Activated naive CD8-positive, alpha-beta T cell (primary cell): ENCODE results near the gene FEN1.
A peak's percentile ranks its signal among the peaks of the same experiment; 100 is the strongest.

Source experiments
- H3K27ac Mint-ChIP-seq: one replicate; pipeline ENCODE4 v1.8.0; 2021; ENCODE audit warnings: mixed read lengths
- H3K27me3 Mint-ChIP-seq: one replicate; pipeline ENCODE4 v1.8.0; 2021; ENCODE audit warnings: mixed read lengths
- H3K36me3 Mint-ChIP-seq: one replicate; pipeline ENCODE4 v1.8.0; 2021; ENCODE audit warnings: mixed read lengths
- H3K4me1 Mint-ChIP-seq: one replicate; pipeline ENCODE4 v1.8.0; 2021; ENCODE audit warnings: low read depth, mixed read lengths
- H3K4me3 Mint-ChIP-seq: one replicate; pipeline ENCODE4 v1.8.0; 2021; ENCODE audit warnings: mild to moderate bottlenecking, mixed read lengths
- H3K9me3 Mint-ChIP-seq: one replicate; pipeline ENCODE4 v1.8.0; 2021; ENCODE audit warnings: low read depth, mixed read lengths

FEN1 gene

DNA sequence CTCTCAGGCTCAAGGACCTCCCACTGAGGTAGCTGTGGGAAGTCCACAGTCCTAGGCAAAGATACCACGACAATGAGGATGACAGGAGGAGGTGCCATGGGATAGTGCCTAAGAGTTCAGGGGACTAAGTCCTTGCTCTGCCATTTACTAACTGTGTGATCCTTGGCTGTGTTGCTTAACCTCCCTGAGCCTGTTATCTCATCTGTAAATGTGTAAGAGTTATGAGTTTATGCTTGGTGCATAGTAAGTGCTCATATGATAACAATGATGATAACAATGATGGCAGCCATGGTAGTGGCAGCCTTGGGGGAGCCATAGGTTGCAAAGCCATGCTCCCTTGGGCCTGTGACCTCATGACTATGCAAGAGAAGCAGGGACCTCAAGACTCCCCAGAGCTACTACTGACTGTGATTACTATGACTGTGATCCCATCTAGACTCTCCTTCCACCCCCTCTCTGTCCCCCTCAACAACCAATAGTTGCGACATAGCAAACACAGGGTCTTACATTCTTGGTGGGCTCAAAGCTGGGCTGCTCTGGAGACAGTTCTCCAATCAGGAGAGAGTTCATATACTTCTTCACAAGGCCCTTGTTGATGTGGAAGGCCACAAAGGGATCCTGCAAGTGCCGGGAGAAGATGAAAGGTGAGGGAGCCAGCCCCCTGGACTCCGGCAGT lies 20.2 kb downstream of the FEN1 start:
- H3K36me3 Mint-ChIP-seq = peaks cover 4% of the 10 kb centered on the region
- H3K9me3 Mint-ChIP-seq = no peaks in the 10 kb centered on the region
- peaks cover 12% of the 10 kb centered on the region for H3K4me1 Mint-ChIP-seq
- no peak overlapping the region for H3K27ac Mint-ChIP-seq
- H3K4me3 Mint-ChIP-seq = no peak overlapping the region
- peaks cover 13% of the 10 kb centered on the region for H3K27me3 Mint-ChIP-seq

DNA sequence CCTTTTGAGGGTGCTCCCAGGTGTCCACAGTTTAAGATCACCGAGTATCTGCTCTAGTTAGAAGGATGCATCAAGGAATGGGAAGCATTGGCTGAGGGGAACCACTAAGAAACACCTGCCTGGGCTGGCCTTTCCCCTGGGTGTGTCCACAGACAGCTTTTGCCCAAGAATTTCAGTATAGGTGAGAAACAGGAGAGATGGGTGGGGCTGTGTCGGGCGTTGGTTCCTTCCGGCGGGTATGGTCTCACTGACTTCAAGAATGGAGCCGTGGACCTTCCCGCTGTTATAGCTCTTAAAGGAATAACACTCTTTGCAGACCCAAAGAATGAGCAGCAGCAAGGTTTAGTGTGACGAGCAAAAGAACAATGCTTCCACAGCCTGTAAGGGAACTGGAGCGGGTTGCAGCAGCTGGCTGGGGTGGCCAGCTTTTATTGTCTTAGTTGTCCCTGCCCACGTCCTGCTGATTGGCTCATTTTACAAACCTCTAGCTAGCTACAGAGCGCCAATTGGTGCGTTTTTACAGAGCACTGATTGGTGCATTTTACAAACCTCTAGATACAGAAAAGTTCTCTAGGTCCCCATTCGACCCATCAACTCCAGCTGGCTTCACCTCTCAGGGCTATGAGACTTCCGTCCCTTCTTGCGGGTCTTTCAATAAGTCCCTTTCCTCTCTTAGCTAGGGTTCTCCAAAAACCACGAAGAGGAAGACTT lies 21.7 kb downstream of the FEN1 start:
- Mint-ChIP-seq H3K4me1 (peaks cover 12% of the 10 kb centered on the region), H3K36me3 (peaks cover 4% of the 10 kb centered on the region), H3K9me3 (no peaks in the 10 kb centered on the region), H3K27ac (no peak overlapping the region), H3K27me3 (peaks cover 13% of the 10 kb centered on the region), H3K4me3 (peak overlapping the region; percentile 91)

DNA sequence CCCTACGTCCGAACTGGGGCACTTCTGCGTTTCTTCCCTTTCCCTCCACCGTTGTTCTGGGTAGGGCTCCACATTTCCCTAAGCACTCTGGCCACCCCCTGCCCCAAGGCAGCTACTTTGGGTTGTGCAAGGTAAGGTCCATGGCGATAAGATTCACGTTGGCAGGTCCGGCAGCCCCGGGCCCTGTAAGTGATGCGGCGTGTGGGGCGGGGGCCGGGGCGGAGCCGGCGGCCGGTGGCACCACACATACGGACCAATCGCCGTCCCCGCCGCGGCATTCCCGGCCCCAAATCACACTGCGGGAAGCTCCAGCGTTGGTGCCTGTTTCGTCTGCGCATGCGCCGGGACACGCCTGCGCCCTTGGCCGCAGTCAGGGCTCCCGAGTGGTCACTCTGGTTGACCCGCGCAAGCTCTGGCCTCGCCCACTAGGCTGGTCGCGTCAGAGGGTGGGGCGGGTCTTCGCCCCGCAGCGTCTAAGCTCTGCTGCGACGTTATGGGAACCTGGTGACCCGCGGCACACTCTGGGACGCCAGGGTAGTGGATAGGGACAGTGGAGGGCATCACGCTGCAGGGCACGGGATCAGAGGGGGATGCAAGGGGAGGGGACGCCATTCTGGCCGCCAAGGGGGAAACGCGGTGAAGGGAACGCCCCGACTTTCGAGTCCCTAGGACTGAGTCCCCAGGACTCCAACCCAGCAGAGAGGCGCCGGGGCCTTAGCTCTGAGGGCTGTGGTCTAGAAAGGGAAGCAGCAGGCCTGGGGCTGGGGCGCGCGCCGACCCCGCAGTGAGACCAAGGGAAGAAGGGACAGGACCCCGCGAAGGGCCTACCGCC lies 22.5 kb downstream of the FEN1 start:
- Mint-ChIP-seq H3K27me3 (peaks cover 13% of the 10 kb centered on the region), H3K9me3 (no peaks in the 10 kb centered on the region), H3K27ac (no peak overlapping the region), H3K4me3 (peak overlapping the region; percentile 91), H3K36me3 (peaks cover 4% of the 10 kb centered on the region), H3K4me1 (peaks cover 12% of the 10 kb centered on the region)

DNA sequence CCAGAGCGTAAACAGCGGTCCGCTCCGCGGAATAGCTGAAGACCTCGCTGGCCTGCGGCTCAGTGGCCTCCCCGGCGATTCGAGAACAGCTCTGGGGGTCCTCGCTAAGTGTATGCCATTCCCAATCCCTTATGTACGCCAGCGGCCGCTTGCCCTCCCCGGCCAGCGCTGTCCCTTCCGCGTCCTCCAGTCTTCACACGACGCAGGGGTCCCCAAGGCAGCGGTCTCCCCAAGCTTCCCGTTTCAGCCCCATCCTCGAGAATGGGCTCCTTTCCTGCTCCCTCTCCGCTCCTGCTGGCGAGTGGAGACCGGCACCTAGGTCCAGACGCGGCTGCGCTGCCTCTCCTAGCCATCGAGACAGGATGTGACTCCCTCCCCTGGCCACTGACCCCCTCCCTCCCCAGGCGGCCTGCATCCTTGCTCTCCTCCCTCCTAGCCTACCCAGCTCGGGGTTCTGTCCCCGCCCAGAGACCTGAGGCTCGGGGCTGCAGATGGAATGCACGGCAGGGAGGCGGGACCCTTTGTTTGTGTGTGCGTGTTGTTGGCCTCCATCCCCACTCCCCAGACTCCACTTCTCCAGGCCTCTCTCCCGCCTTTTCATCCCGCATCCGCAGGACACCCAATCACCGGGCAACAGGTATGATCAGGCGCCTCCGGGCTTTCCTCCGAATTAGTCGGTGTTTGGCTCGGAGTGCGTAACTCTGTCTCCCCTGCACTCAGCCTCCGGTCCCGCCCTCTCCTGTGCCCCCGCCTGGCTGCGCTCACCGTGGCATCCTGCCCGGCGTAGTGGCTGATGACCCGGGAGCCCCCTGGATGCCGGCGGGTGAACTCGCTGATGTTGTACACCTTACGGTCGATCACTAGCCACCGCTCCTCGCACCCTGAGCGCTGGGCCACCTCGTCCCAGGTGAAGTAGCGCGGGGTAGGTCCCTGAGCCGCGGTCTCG lies 23.4 kb downstream of the FEN1 start:
- H3K9me3 Mint-ChIP-seq = no peaks in the 10 kb centered on the region
- H3K27me3 Mint-ChIP-seq = peaks cover 13% of the 10 kb centered on the region

DNA sequence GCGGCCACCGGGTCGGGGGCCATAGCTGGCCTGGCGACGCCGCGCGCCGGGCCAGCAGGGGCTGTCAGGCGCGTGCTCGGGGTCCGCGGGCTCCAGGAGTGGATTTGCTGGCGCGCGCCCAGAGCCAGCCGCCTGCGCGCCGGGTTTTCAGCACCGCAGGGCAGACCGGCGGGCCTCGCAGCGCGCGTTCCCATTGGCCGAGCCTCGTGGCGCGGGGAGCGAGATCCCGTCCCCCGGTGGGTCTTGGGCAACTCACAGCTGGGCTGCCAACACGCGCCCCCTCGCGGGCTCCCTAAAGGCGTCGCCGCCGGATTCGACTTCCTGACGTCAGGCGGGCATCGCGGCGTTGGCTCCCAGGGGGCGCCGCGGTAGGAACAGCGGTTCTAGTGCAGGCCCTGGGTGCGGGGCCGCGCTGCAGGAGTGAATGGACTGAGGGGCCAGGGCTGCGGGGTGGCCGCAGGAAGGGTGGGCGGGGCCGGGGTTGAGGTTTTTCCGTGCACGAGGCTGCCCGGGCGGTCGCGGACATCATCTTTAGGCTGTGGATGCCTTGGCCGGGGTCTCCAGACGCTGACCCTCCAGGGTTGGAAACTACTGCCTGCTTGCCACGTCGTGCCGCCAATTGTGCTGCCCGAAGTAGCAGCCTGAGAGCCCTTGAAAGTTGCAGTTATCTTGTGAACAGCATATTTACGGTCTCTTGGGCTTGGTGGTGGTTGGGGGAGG lies 24.2 kb downstream of the FEN1 start, which contains the start of gene FADS1:
TSS of gene FADS1 (minus strand) at position 268 of the 720 bp plus-strand sequence. CDS start at position 194, 74 bp downstream.
- H3K27ac Mint-ChIP-seq = no peak within 1 kb of the TSS
- no peaks in the 10 kb centered on the region for H3K9me3 Mint-ChIP-seq
- peak within 1 kb of the TSS; percentile 91 for H3K4me3 Mint-ChIP-seq
- peaks cover 13% of the 10 kb centered on the region for H3K27me3 Mint-ChIP-seq
- peaks cover 4% of the 10 kb centered on the region for H3K36me3 Mint-ChIP-seq
- peaks cover 12% of the 10 kb centered on the region for H3K4me1 Mint-ChIP-seq

More for the DNA sequence above, 23.4 kb downstream of the FEN1 start:
- peaks cover 4% of the 10 kb centered on the region for H3K36me3 Mint-ChIP-seq
- H3K4me3 Mint-ChIP-seq = peak overlapping the region; percentile 91
- H3K4me1 Mint-ChIP-seq = peaks cover 12% of the 10 kb centered on the region
- H3K27ac Mint-ChIP-seq = no peak overlapping the region

DNA sequence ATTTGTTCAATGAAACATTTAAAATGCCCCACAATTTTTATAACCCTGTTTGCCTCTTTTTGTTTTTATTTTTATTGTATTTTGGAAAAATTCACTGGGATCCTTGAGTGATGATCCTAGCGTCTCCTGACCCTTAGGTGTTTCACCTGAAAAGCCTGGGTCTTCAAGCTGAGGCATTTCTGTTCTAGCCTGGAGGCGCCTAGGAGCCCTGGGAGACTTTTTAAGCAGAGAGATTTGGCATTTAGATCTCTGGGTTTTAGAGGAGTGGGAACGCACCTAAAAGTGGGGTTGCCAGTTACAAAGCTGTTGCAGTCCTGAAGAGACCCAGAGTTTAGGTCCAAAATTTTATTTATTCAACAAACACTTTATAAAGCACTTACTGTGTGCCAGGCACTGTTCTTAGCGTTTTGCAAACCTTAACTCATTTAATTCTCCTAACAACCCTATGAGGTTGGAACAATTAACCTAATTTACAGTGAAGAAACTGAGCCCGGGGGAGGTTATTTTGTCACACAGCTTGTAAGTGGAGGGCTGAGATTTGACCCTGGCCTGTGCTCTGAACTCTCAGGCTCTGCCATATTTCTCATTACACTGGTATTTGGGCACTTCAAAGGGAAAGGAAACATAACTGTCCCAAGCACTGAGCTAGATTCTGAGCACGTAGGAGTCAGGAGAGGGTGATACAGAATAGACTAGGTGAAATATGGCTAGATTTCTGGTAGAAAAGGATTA lies 24.9 kb downstream of the FEN1 start:
- peak overlapping the region; percentile 76 for H3K4me3 Mint-ChIP-seq
- H3K36me3 Mint-ChIP-seq = peaks cover 4% of the 10 kb centered on the region
- no peak overlapping the region for H3K27ac Mint-ChIP-seq
- H3K4me1 Mint-ChIP-seq = peaks cover 12% of the 10 kb centered on the region
- no peaks in the 10 kb centered on the region for H3K9me3 Mint-ChIP-seq
- H3K27me3 Mint-ChIP-seq = peaks cover 13% of the 10 kb centered on the region

DNA sequence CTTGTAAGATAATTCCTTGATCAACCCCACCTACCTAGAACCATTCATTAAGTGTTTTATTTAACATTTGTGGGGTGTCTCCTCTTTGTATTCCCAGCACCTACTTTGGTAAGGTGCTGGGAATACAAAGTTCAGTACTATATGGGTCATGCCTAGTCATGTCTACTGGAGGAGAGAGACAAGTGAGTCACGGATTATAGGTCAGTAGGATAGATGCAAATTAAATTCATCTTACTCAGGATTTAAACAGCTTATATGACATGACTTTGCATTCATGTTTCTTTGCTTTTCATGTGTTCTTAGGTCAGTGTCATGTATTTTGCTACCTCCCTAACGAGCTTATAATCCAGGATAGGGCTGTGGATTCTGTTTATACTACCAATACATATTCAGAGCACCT lies 27.5 kb downstream of the FEN1 start:
- H3K9me3 Mint-ChIP-seq = no peaks in the 10 kb centered on the region

DNA sequence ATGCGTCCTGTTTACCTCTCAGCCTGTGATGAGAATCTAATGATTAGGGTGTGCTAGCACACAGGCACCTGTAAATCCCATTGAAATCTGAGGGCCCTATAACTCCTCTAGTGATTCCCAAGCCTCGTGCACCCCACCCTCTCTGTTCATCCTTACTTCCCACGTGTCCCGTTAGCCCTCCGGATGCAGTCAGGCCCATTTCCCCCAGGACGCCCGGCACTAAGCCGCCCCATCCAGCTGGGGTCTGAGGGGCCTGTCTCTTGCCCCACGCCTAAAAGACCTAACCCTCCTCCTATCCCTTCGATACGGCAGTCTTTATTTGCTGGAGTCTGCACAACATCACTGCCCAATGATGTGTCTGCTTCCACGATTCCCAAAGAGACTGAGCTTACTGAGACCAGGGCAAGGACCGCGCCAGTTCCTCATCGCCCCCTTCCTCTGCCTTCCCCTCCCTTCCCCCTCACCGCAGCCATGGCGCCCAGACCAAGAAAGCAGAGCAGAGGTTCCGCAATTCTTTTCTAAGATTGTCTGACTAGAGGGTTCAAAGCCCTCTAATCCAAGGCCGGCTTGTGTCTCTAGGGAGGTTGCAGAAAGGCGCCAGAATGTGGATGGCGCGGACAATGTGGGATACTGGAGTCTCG lies 34.3 kb downstream of the FEN1 start:
- H3K4me3 Mint-ChIP-seq = peak overlapping the region; percentile 76
- H3K27me3 Mint-ChIP-seq = peaks cover 19% of the 10 kb centered on the region
- H3K36me3 Mint-ChIP-seq = no peaks in the 10 kb centered on the region
- H3K4me1 Mint-ChIP-seq = peaks cover 13% of the 10 kb centered on the region
- H3K9me3 Mint-ChIP-seq = no peaks in the 10 kb centered on the region
- peak overlapping the region; percentile 16 for H3K27ac Mint-ChIP-seq

More for the DNA sequence above, 27.5 kb downstream of the FEN1 start:
- peaks cover 2% of the 10 kb centered on the region for H3K27me3 Mint-ChIP-seq
- no peak overlapping the region for H3K27ac Mint-ChIP-seq
- no peaks in the 10 kb centered on the region for H3K36me3 Mint-ChIP-seq
- no peak overlapping the region for H3K4me3 Mint-ChIP-seq
- H3K4me1 Mint-ChIP-seq = peaks cover 8% of the 10 kb centered on the region

DNA sequence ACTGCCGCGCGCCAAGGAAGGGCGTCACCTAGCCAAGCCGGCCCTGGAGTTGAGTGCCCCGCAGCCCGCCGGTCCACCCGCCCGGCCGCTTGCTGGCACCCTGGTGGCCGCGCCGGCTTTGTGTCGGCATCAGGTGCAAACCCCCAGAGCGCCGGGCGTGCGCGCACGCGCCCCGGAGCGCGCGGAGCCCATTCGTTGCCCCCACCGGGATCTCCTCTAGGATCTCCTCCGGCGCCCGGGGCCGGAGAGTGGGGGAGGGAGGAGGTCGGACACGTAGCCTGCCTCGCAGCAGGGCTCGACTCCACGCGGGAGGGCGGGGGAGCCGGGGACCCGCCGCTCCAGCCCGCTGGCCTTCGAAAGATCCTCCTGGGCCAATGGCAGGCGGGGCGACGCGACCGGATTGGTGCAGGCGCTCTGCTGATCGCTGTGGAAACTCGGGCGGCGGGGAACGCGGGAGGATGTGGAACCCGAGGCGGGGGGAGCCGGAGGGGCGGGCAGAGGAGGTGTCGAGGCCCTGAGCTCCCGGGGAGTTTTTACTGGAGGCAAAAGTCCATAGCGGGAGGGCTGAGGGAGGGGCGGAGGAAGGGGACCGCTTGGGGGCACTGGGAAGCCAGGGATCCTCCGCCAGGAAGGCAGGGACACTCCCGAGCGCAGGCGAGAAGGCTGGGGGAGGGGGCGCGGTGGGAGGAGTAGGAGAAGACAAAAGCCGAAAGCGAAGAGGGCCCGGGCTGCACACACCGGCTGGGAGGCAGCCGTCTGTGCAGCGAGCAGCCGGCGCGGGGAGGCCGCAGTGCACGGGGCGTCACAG lies 35.1 kb downstream of the FEN1 start, which contains the start of gene FADS2:
TSS of gene FADS2 (plus strand) at position 730 of the 808 bp plus-strand sequence. CDS start 91 bp downstream, outside the sequence.
- no peaks in the 10 kb centered on the region for H3K36me3 Mint-ChIP-seq
- H3K4me1 Mint-ChIP-seq = peaks cover 13% of the 10 kb centered on the region
- peak within 1 kb of the TSS; percentile 16 for H3K27ac Mint-ChIP-seq
- H3K9me3 Mint-ChIP-seq = no peaks in the 10 kb centered on the region
- peak within 1 kb of the TSS; percentile 77 for H3K4me3 Mint-ChIP-seq
- peaks cover 19% of the 10 kb centered on the region for H3K27me3 Mint-ChIP-seq

DNA sequence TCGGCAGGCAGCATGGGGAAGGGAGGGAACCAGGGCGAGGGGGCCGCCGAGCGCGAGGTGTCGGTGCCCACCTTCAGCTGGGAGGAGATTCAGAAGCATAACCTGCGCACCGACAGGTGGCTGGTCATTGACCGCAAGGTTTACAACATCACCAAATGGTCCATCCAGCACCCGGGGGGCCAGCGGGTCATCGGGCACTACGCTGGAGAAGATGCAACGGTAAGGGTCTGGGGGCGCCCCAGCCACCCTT lies 35.6 kb downstream of the FEN1 start:
- H3K9me3 Mint-ChIP-seq = no peaks in the 10 kb centered on the region
- H3K4me3 Mint-ChIP-seq = peak overlapping the region; percentile 77
- H3K27ac Mint-ChIP-seq = no peak overlapping the region
- no peaks in the 10 kb centered on the region for H3K36me3 Mint-ChIP-seq
- H3K4me1 Mint-ChIP-seq = peaks cover 13% of the 10 kb centered on the region
- H3K27me3 Mint-ChIP-seq = peaks cover 19% of the 10 kb centered on the region

DNA sequence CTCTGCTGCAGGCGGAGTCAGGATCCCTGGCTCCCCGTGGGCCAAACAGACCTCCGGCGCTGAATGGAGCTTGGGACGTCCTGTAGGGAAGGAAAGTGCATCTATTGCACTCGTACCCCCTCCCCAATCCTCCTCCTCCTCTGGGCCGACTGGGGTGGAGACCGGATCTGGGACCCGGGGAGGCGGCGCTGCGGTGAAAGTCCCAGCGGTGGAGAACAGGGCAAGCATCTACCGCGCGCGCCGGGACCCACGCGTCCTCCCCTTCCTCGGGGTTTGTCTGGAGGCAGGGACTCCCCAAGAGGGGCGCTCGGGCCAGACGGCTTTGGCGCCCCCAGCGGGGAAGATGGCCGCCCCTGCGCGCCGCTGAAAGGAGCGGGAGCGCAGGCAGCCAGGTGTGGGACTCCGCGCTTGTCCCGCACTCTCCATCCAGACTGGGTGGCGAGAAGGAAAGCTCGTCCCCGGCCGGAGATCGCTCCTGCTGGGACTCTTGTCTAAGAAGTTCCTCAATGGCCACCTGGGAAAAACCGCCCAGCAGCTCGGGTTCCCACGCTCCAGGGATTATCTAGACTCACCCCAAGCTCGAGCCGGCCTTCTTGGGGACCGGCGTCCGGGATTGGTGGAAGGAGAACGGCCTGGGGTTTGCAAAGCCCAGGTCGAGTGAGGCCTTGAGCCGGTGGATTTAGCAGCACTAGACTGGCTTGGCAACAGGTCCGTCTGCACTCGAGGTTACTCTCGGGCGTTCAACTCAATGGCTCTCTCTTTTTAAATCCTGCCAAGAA lies 36.1 kb downstream of the FEN1 start:
- Mint-ChIP-seq H3K9me3 (no peaks in the 10 kb centered on the region), H3K4me1 (peaks cover 18% of the 10 kb centered on the region), H3K27ac (no peak overlapping the region), H3K36me3 (peaks cover 2% of the 10 kb centered on the region), H3K4me3 (peak overlapping the region; percentile 77), H3K27me3 (peaks cover 23% of the 10 kb centered on the region)

DNA sequence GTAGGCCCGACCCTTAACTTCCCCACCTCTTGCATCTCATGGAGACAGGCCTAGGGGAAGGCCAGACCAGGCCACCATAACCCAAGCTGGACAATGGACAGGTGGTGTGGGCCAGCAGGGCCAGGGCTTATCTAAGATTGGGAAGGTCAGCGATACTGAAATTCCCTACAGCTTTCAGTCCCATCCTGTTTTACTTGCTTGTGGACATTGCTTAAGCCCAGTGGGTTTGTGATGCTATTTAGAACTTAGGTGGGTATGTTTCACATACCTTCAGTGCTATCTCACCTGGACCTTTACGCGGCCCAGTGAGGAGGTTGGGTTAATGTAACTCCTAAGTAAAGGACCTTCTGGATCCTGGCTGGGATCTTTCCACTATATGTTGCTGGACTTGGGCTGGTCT lies 37.1 kb downstream of the FEN1 start:
- no peak overlapping the region for H3K27ac Mint-ChIP-seq
- H3K36me3 Mint-ChIP-seq = peaks cover 2% of the 10 kb centered on the region
- no peaks in the 10 kb centered on the region for H3K9me3 Mint-ChIP-seq
- H3K4me3 Mint-ChIP-seq = peak overlapping the region; percentile 54
- H3K27me3 Mint-ChIP-seq = peaks cover 23% of the 10 kb centered on the region
- peaks cover 24% of the 10 kb centered on the region for H3K4me1 Mint-ChIP-seq
